Esophagus muscularis mucosa (tissue), 4 donors: ENCODE measurements around the gene FADS1. TPM values are rescaled to one million over a fixed set of nuclear protein-coding genes. Genes with fewer than 3 reads are reported as not detected.

Source experiments
- DNase-seq: peaks from one replicate; pipeline ENCODE4 v3.0.0-alpha.2; 2017; ENCODE audit errors: extremely low spot score
- H3K27ac ChIP-seq, 4 donors: fragments of 200-600 bp; sonication (generic); replicated peaks in 1 of 4; 1 replicate in 3 of 4; 2 replicates in 1 of 4; pipeline ENCODE4 v1.5.1; 2016 to 2019; ENCODE audit warnings: mild to moderate bottlenecking in 1 of 4
- H3K27me3 ChIP-seq, 4 donors: fragments of 200-600 bp; sonication (generic); one replicate each; pipeline versions ENCODE4 v1.5.1 to v1.6.0; 2016 to 2019
- H3K36me3 ChIP-seq, 4 donors: fragments of 200-600 bp; sonication (generic); one replicate each; pipeline ENCODE4 v1.5.1; 2016 to 2019
- H3K4me1 ChIP-seq, 4 donors: fragments of 200-600 bp; sonication (generic); one replicate each; pipeline ENCODE4 v1.5.1; 2016 to 2019
- H3K4me3 ChIP-seq, 4 donors: fragments of 200-600 bp; sonication (generic); 1 replicate in 2 of 4; 2 replicates in 2 of 4; pipeline ENCODE4 v1.5.1; 2016 to 2019; ENCODE audit warnings: mild to moderate bottlenecking in 4 of 4, moderate library complexity in 1 of 4
- H3K9me3 ChIP-seq, 4 donors: fragments of 200-600 bp; sonication (generic); 1 replicate in 3 of 4; 2 replicates in 1 of 4; pipeline ENCODE4 v1.5.1; 2016 to 2019
- CTCF ChIP-seq, 3 experiments: fragments of 200-600 bp in 2 of 3; fragments of 450-650 bp in 1 of 3; sonication (generic) in 2 of 3; IDR thresholded peaks; one replicate each; pipeline ENCODE4 v1.5.1; 2017 to 2019; ENCODE audit warnings: antibody characterized with exemption in 3 of 3, mild to moderate bottlenecking in 2 of 3, moderate library complexity in 1 of 3
- EP300 ChIP-seq: sonication (generic); formaldehyde crosslinking; IDR thresholded peaks from one replicate; pipeline ENCODE4 v1.6.1; 2017; ENCODE audit warnings: antibody characterized with exemption
- POLR2A ChIP-seq: fragments of 450-650 bp; IDR thresholded peaks from one replicate; pipeline ENCODE4 v1.6.1; 2017; ENCODE audit warnings: antibody characterized with exemption, moderate library complexity, mild to moderate bottlenecking, low read depth
- POLR2AphosphoS5 ChIP-seq, 2 donors: sonication (generic); formaldehyde crosslinking; IDR thresholded peaks; one replicate each; pipeline ENCODE4 v1.6.1; 2017; ENCODE audit warnings: antibody characterized with exemption in 2 of 2
- WGBS: methylation state at CpG from one replicate; pipeline ENCODE4 v1.1.5; 2018; 5-methylcytosine and 5-hydroxymethylcytosine counted together
- intact Hi-C: fragments of 100-400 bp; cut with DNase I; formaldehyde crosslinking; loops from one replicate; pipeline ENCODE4 v1.15.1; 2023
- total RNA-seq, 4 donors: library from RNA; depleted of rRNA; stranded (reverse); fragments of >200 nt; gene quantifications; one replicate each; pipeline versions ENCODE4 v1.1.0 to v1.2.1, GENCODE V29; 2016

The FADS1 gene
- total RNA-seq, 4 donors from 2014 or later = 20.2 to 26.0 (median 23.8) TPM

DNA sequence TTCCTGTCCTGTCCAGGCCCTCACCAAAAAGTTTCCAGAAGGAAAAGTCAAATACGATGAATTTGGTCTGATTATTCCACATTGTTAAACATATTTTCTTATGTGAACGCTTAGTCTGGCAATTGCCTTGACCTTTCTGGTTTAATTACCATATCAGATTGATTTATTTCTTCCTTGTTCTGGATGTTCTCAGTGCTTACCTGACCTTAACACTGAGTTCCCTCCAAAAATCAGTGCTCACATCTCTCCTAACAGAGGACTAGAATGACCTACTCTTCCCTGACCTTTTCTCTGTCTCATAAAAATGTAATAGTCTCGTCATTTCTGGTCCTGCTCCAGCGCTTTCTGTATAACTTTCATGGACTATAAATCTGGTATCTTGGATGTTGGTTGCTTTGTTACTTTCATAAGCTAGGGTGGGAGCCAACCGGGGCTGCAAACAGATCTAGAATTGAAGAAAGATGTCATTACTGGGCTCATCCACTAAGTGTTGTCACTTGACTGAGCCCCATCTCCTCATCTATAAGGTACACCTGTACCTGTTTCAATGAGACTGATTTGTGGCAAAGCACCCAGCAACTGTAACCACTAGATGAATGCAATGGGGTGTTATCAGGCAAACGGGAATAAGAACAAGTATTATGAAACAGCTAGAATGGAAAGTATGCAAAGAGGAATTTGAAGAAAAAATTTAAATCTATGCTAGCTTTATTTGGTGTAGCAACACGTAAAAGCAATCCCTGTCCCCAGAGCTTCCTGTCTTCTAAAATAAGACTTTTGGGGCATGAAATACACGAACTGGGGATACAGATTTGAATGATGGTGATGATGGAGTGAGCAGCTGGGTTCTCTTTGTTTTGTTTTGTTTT is 13.7 kb upstream of the FADS1 start:
- Histone ChIP-seq H3K9me3 (no peaks in the 10 kb centered on the region), H3K4me3 (peak overlapping the region in 1 of 4 donors; percentile 61), H3K36me3 (no peaks in the 10 kb centered on the region), H3K4me1 (peaks cover 29 to 79% (median 68%) of the 10 kb centered on the region in 4 donors), H3K27me3 (no peaks in the 10 kb centered on the region), H3K27ac (peak overlapping the region; percentile 77 to 91 (median 86))
- no peak for DNase-seq
- intact Hi-C loops = no loop called here
- 36% methylated on average over 8 of the region's 8 CpGs for WGBS
- TF ChIP-seq EP300 = no peak
- peak in 1 of 2 donors; percentile 43 for TF ChIP-seq POLR2AphosphoS5 (IDR thresholded peaks at IDR 0.05)

DNA sequence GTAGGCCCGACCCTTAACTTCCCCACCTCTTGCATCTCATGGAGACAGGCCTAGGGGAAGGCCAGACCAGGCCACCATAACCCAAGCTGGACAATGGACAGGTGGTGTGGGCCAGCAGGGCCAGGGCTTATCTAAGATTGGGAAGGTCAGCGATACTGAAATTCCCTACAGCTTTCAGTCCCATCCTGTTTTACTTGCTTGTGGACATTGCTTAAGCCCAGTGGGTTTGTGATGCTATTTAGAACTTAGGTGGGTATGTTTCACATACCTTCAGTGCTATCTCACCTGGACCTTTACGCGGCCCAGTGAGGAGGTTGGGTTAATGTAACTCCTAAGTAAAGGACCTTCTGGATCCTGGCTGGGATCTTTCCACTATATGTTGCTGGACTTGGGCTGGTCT is 13.0 kb upstream of the FADS1 start:
- Histone ChIP-seq H3K27ac (peak overlapping the region; percentile 77 to 91 (median 86)), H3K9me3 (no peaks in the 10 kb centered on the region), H3K4me3 (peak overlapping the region in 2 of 4 donors; percentile 59 to 61), H3K27me3 (no peaks in the 10 kb centered on the region), H3K36me3 (no peaks in the 10 kb centered on the region), H3K4me1 (peaks cover 22 to 72% (median 62%) of the 10 kb centered on the region in 4 donors)
- intact Hi-C loops = no loop called here
- no peak for DNase-seq
- 80% methylated on average over 4 of the region's 4 CpGs for WGBS
- TF ChIP-seq EP300 (no peak), POLR2AphosphoS5 (IDR thresholded peaks at IDR 0.05) (no peak), CTCF (IDR thresholded peaks at IDR 0.05) (no peak), POLR2A (no peak)

GRCh38 chr11:61828629-61829407 is 12.0 kb upstream of the FADS1 start:
- TF ChIP-seq CTCF (IDR thresholded peaks at IDR 0.05) (peak; percentile 19 to 52 (median 22)), POLR2A (no peak)
- 4% methylated on average over 49 of the region's 55 CpGs for WGBS
- peaks cover 18 to 63% (median 53%) of the 10 kb centered on the region in 4 donors for H3K4me1 ChIP-seq
- H3K27me3 ChIP-seq = no peaks in the 10 kb centered on the region
- H3K36me3 ChIP-seq = no peaks in the 10 kb centered on the region
- H3K4me3 ChIP-seq = peak overlapping the region; percentile 59 to 68 (median 62)
- H3K27ac ChIP-seq = peak overlapping the region; percentile 77 to 91 (median 86)
- DNase-seq = peak; percentile 92
- intact Hi-C loops = no loop called here
- H3K9me3 ChIP-seq = no peaks in the 10 kb centered on the region

DNA sequence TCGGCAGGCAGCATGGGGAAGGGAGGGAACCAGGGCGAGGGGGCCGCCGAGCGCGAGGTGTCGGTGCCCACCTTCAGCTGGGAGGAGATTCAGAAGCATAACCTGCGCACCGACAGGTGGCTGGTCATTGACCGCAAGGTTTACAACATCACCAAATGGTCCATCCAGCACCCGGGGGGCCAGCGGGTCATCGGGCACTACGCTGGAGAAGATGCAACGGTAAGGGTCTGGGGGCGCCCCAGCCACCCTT is 11.5 kb upstream of the FADS1 start:
- Histone ChIP-seq H3K9me3 (no peaks in the 10 kb centered on the region), H3K4me3 (peak overlapping the region; percentile 59 to 68 (median 62)), H3K27ac (peak overlapping the region; percentile 77 to 91 (median 86)), H3K36me3 (no peaks in the 10 kb centered on the region), H3K27me3 (no peaks in the 10 kb centered on the region), H3K4me1 (peaks cover 18 to 60% (median 52%) of the 10 kb centered on the region in 4 donors)
- intact Hi-C loops = no loop called here
- 2% methylated on average over 12 of the region's 16 CpGs for WGBS
- no peak for DNase-seq
- TF ChIP-seq EP300 = no peak
- no peak for TF ChIP-seq POLR2A

- TF ChIP-seq POLR2AphosphoS5 (IDR thresholded peaks at IDR 0.05) = peak; percentile 64 to 77
- no peak for TF ChIP-seq EP300
- TF ChIP-seq CTCF (IDR thresholded peaks at IDR 0.05) = peak in 1 of 3 experiments; percentile 8
- no peak for TF ChIP-seq POLR2A
- 1% methylated on average over 29 of the region's 83 CpGs for WGBS
Observed at GRCh38 chr11:61827571-61828378, 11.0 kb upstream of the FADS1 start, which contains the start of gene FADS2. Gene FADS2 (plus strand): TSS chr11:61828300. CDS start chr11:61828391, 91 bp downstream.

More at GRCh38 chr11:61827571-61828378, 11.0 kb upstream of the FADS1 start, which contains the start of gene FADS2:
- H3K9me3 ChIP-seq = no peaks in the 10 kb centered on the region
- H3K4me1 ChIP-seq = peaks cover 18 to 57% (median 52%) of the 10 kb centered on the region in 4 donors
- peak within 1 kb of the TSS; percentile 77 to 91 (median 86) for H3K27ac ChIP-seq
- H3K4me3 ChIP-seq = peak within 1 kb of the TSS; percentile 59 to 68 (median 62)
- H3K27me3 ChIP-seq = no peaks in the 10 kb centered on the region
- intact Hi-C loops = no loop called here
- no peaks in the 10 kb centered on the region for H3K36me3 ChIP-seq
- DNase-seq = peak; percentile 99
